Mucosa of gallbladder (tissue), 1 donor: ENCODE measurements around the gene TIMM44. TPM values are rescaled to one million over a fixed set of nuclear protein-coding genes. Genes with fewer than 3 reads are reported as not detected.

Experiments
- DNase-seq: peaks from one replicate; pipeline ENCODE4 v3.0.0-alpha.2; 2020; ENCODE audit warnings: low spot score
- total RNA-seq: library from RNA; stranded (reverse); gene quantifications from one replicate; pipeline ENCODE4 v1.2.1, GENCODE V29; 2021
- donor health status: DM: no; HTN: no; CAD: no.

The TIMM44 gene
- total RNA-seq, 1 donor from 2014 or later, result 46.2 TPM

DNA sequence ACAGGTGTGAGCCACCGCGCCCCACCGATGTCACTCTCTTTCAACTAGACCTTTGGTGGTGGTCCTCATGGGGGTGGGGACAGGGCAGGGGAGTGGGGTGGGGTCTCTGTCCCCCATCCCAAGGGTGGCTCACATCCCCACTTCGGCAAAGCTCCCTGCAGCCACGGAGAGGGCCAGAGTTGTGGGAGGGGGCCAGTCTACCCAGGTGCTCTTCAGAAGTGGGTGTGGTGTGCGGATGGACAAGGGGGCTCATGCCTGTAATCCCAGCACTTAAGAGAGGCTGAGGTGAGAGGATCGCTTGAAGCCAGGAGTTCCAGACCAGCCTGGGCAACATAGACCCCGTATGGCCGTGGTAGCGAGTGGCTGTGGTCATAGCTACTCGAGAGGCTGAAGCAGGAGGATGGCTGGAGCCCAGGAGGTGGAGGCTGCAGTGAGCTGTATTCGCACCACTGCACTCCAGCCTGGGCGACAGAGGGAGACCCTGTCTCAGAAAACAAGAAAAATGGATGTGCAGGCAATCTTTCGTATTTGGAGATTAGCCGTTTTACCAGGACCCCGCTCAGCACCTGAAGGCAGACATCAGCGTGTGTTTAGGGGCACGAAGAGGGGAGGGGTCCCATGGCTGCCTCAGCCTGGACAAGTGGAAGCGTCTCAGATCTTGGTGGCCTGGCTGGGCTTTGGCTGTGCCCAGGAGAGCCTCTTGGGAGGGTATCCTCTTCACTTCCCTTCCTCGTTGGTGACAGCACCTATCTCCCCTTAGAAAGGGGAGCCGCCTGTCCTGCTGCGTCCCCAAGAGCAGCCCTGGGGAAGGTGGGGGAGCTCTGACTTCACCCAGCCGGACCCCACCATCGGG is 28.0 kb downstream of the TIMM44 start:
- no peak for DNase-seq

DNA sequence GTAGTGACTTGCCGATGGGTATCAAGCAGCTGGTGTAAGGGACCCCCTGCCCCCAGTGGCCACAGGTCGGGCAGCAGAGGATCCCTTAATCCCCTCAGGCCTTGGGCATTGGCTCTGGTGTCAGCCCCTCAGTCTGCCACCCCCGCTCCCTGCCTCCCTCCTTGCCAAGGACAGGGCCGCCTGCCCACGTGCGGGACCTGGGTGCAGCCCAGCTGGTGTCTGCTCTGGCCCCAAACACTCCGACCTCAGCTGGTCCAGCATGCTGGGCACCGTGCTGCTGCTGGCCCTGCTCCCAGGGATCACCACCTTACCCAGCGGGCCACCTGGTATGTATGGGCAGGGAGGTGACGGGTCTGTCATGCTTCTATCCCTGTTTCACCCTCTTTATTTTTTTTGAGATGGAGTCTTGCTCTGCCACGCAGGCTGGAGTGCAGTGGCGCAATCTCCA is 28.8 kb downstream of the TIMM44 start, which contains the start of gene TGFBR3L:
TSS of gene TGFBR3L (plus strand) at position 233 of the 448 bp plus-strand sequence.
- DNase-seq, result no peak

DNA sequence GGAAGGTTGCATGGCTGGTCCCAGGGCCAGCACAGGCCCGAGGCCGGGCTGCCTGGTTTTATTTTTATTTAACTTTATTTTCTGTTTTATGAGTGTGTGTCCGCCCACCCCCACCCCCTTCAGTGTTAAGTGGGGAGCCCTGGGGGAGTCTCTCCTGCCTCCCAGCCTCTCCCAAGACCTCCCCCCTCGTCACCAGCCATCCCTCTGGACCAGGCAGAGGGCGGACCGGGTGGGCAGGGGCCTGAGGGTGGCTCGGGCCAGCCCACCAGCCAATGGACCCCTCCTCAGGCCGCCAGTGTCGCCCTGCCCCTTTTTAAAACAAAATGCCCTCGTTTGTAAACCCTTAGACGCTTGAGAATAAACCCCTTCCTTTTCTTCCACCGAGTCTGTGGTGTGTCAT is 29.4 kb downstream of the TIMM44 start:
- no peak for DNase-seq

DNA sequence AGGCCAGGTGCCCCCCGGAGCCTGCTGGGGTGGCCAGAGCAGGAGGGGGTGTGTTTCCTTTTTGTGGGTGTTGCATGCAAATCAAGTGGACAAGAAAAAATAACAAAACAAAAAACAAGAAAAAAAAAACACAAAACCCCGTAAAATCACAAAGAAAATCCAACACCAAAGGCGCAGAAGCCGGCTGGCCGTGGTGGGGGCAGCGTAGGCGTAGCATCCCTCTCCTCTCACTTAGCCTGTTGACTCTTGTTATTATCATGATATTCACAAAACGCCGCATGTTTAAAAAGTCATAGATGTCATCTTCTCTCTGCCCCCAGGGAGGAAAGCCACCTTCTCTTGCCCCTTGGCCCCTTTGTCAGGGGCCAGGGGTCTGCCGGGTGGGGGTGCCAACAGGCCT is 29.8 kb downstream of the TIMM44 start:
- no peak for DNase-seq

GRCh38 chr19:7912697-7913564 is 30.5 kb downstream of the TIMM44 start:
- DNase-seq, result no peak

DNA sequence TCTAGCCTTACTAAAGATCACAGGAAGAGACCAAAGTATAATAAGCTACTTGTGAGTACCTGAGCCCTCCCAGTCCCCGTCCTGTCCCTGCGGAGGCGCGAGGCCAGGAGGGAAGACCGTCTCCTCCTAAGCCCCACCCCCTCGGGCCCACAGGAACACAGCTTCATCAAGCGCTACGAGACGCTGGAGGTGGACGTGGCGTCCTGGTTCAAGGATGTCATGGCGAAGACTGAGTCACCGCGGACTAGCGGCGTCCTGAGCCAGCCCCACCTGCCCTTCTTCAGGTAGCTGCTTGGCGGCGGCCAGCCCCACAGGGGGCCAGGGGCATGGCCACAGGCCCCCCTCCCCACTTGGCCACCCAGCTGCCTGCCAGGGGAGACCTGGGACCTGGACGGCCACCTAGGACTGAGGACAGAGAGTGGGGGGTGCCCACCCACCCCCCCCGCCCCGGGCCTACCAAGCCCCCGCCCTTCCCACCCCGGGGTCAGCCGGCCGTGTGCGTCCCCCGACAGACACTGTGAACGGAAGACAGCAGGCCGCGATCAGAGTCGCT is 31.2 kb downstream of the TIMM44 start:
- DNase-seq, result no peak

DNA sequence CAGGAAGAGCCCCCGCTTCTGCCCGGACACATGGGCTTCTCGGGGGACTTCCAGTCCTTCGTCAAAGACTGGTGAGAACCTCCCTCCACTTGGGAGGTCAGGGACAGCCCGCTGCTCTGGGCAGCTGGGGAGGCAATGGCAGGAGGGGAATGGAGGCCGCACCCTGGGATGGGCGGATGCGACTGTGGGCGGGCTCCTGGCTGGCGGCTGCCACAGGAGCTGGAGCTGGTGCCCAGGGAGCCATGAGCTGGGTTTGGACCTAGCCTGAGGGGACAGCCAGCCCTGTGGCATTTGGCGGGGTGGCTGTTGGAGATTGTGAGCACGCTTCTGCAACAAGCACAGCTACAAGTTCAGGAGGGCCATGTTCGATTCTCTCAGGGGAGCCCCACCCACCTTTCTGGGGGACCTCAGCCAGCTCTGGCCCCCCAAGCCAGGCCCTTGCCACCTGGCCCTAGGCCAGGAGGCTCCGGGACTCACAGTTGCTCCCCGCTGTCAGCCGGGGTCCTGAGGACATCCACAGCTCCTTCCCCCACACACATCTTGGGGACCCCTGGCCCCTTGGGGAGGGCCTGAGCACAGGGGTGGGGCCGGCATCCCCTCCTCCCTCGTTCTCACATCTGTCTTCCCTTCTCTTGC is 31.8 kb downstream of the TIMM44 start:
- no peak for DNase-seq

DNA sequence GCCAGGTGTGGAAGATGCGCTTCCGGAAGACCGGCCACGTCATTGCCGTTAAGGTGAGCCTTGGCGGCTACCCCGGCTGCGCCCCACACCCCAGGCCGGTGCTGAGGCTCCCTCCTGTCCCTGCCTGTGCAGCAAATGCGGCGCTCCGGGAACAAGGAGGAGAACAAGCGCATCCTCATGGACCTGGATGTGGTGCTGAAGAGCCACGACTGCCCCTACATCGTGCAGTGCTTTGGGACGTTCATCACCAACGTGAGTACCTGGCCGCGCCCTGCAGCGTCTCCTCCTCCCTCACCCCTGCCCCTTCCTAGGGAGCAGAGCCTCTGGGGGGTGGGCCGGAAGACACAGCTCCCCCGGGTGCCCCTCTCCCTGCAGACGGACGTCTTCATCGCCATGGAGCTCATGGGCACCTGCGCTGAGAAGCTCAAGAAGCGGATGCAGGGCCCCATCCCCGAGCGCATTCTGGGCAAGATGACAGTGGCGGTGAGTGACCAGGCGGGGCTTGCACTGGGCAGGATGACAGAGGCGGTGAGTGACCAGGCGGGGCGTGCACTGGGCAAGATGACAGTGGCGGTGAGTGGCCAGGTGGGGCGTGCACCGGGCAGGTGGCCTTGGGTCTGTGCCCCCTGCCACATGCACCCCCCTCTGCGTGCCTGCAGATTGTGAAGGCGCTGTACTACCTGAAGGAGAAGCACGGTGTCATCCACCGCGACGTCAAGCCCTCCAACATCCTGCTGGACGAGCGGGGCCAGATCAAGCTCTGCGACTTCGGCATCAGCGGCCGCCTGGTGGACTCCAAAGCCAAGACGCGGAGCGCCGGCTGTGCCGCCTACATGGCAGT is 32.9 kb downstream of the TIMM44 start:
- no peak for DNase-seq

DNA sequence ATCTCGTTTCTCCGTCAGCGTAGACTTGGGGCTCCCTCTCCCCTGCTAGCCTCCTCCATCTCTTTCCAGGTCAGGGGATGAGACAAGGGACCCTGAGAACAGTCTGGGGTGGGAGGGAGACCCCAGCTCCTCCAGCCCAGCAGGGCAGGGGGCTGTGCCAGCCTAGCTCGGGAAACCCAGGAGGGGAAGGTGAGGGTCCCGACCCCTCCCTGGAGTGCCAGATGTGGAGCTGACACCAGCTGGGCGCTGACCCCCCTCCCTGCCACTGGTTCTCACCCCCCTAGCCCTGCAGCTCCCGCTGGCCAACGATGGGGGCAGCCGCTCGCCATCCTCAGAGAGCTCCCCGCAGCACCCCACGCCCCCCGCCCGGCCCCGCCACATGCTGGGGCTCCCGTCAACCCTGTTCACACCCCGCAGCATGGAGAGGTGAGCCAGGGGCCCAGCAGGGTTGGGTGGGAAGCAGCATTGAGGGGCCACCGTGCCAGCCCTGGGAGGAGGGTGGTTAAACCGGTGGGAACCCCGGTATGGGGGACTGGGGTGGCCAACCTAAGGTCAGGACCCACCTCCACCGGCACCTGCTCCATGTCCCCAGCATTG is 33.9 kb downstream of the TIMM44 start:
- no peak for DNase-seq

- no peak for DNase-seq
Measured at GRCh38 chr19:7908742-7909461, 34.6 kb downstream of the TIMM44 start.

GRCh38 chr19:7908078-7908699 is 35.3 kb downstream of the TIMM44 start:
- no peak for DNase-seq

DNA sequence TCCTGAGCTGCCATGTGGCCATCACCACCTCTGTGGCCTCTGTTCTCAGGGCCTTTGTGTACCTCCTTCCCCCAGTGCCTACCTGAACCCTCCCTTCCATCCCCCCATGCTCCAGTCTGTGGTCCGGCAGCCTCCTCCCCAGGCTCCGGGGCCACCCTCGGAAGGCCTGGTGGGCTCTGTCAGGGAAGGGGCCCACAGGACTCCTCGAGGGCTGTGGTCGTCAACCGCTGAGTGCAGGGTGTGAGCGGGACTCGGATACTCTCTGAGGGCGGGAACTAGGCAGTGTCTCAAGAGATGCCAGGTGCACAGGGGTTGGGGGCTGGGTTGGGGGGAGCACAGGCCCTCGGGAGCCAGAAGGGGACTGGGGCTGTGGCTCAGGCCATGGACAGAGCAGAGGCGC is 35.9 kb downstream of the TIMM44 start:
- no peak for DNase-seq

DNA sequence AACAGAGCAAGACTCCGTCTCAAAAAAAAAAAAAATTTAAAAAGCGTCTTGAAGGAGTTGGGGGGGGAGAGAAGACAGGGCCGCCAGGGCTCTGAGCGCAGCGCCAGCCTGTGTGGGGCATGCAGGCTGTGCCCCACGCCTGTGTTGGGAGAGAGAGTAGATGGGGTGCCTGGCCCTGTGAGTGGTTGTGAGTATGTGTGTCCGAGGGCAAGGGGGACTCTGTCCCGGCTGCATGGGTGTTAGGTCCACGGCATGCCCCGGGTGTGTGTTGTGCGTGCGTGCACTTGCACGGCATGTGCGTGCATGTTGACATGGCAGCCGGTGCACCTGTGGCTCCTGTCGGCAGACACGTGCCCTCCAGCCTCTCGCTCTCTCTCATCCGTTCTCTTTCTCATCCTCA is 36.3 kb downstream of the TIMM44 start:
- no peak for DNase-seq

DNA sequence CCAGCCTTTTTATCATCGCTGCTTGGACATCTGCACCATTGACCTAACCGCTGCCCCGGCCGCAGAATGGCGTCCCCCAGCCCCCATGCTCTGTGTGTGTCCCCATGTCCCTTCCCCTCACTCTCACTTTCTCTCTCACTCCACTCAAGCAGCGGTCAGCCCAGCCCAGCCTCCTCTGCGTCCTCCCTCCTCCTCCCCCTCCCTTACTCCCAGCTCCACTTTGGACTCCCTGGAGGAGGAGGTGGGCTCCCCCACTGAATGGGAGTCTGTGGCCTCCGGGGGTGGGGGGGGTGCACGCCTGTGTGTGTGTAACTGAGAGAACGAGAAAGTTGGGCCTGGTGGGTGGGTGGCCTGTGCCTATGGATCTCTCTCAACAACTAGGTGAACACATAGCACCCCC is 37.6 kb downstream of the TIMM44 start:
- no peak for DNase-seq

- no peak for DNase-seq
Measured at GRCh38 chr19:7905268-7905667, 38.2 kb downstream of the TIMM44 start.

DNA sequence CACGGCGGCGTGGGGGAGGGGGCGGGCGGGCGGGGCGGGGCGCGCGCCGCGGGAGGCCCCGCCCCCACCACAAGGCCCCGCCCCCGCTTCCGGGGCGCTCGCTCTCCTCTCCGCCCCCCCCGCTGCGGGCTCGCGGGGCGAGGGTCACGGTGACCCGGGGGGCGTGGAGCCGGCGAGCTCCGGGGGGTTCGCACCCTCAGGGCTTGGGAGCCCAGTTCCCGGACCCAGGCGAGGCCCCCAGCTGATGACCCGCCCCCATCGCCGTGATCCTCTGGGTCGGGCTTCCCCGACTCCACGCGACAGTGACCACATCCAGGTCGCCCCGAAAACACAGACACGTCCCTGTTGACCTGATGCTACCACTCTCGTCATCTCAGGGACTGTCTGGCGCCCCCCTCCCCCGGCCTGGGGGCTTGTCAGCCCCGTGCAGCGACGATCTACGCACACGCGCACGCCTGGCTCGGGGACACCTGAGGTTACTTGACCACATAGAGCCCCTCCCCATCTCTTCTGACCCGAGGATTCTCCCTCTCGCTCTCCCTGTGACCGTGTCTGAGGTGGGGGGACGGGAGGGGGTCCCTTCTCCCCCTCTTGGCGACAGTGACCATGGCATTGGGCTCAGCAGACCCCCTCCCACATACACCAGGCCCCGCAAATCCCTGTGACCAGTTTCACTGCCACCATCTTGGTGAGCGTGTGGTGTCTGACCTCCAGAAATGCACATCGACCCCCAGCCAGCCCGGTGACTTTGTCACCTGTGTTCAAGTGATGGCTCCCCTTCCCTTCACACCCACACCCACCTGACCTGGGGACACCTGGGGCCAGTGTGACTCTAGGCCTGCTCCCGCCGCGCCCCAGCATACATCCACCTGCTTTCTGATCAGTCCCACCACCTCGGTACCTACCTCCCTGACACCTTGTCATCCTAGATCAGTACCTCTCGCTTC is 39.1 kb downstream of the TIMM44 start:
- DNase-seq, result peak; percentile 43

GRCh38 chr19:7903244-7904073 is 40.0 kb downstream of the TIMM44 start, which contains the start of gene MAP2K7:
Gene MAP2K7, plus strand, starts transcription at chr19:7903877. Its CDS starts 68 bp downstream, at chr19:7903945.
- DNase-seq, result peak; percentile 100
